Adrenal gland (tissue), 12 donors: Measurements from ENCODE around the gene FAM219B. TPM values are rescaled to one million over a fixed set of nuclear protein-coding genes. Genes with fewer than 3 reads are reported as not detected.

Experiments
- DNase-seq, 7 donors: peaks; one replicate each; pipeline ENCODE4 v3.0.0-alpha.2; 2019 to 2020
- H3K27ac ChIP-seq, 5 donors: fragments of 200-600 bp; sonication (generic) in 4 of 5; 1 replicate in 3 of 5; 2 replicates in 2 of 5; pipeline versions ENCODE4 v1.5.1 to v1.8.0; 2016 to 2020; ENCODE audit warnings: mild to moderate bottlenecking in 1 of 5
- H3K27me3 ChIP-seq: fragments of 200-600 bp; 2 replicates; pipeline ENCODE4 v1.8.0; 2021
- H3K36me3 ChIP-seq, 2 donors: fragments of 200-600 bp; replicated peaks in 1 of 2; 1 replicate in 1 of 2; 2 replicates in 1 of 2; pipeline versions ENCODE4 v1.5.1 to v1.8.0; 2018 to 2022
- H3K4me1 ChIP-seq, 2 donors: fragments of 200-600 bp; replicated peaks in 1 of 2; 1 replicate in 1 of 2; 2 replicates in 1 of 2; pipeline versions ENCODE4 v1.5.1 to v1.8.0; 2018 to 2021
- H3K4me3 ChIP-seq, 4 donors: fragments of 200-600 bp; sonication (generic) in 3 of 4; one replicate each; pipeline ENCODE4 v1.5.1; 2016 to 2018
- H3K9me3 ChIP-seq, 3 donors: fragments of 200-600 bp; sonication (generic) in 1 of 3; replicated peaks in 1 of 3; 1 replicate in 2 of 3; 2 replicates in 1 of 3; pipeline versions ENCODE4 v1.5.1 to v1.8.0; 2016 to 2021
- POLR2A ChIP-seq, 2 donors: fragments of 450-650 bp; IDR thresholded peaks; one replicate each; pipeline ENCODE4 v1.6.1; 2017; ENCODE audit warnings: antibody characterized with exemption in 2 of 2, mild to moderate bottlenecking in 2 of 2, moderate library complexity in 1 of 2
- WGBS, 4 donors: extraction: QIAGEN DNeasy Blood & Tissue Kit in 2 of 4; methylation state at CpG; one replicate each; pipeline versions ENCODE4 v1.1.5 to v1.1.7; 2013 to 2017; 5-methylcytosine and 5-hydroxymethylcytosine counted together
- intact Hi-C, 2 donors: fragments of 100-400 bp; cut with DNase I; formaldehyde crosslinking; loops; one replicate each; pipeline versions ENCODE4 v1.14.1 to v1.15.0; 2022 to 2023
- polyA plus RNA-seq, 3 donors: library from polyadenylated mRNA; stranded (reverse); fragments of 200-250 nt in 2 of 3; fragments of 350-450 nt in 1 of 3; fragmentation: Illumina TruSeq in 1 of 3; extraction: RNeasy Lipid Tissue Mini Kit (QIAGEN cat#74804) in 1 of 3; gene quantifications; one replicate each; pipeline ENCODE4 v1.2.3, GENCODE V29; 2013 to 2014
- total RNA-seq, 9 donors: library from RNA; depleted of rRNA in 4 of 9; stranded (reverse); fragments of >200 nt in 4 of 9; fragments of 120-200 nt in 1 of 9; fragmentation: NEBNext Ultra II Directional in 1 of 9; extraction: Animal tissue kit (Norgen Biotek cat#: 25700) in 1 of 9; gene quantifications; one replicate each; pipeline versions ENCODE4 v1.1.0 to v1.2.4, GENCODE V29; 2013 to 2023
- TF ChIP-seq, protein P1 (sequence below), 6 experiments: fragments of 450-650 bp in 4 of 6; fragments of 200-600 bp in 2 of 6; sonication (generic) in 1 of 6; IDR thresholded peaks; 1 replicate in 5 of 6; 2 replicates in 1 of 6; pipeline versions ENCODE4 v1.5.1 to v1.8.0; 2016 to 2021; ENCODE audit warnings: antibody characterized with exemption in 6 of 6, mild to moderate bottlenecking in 2 of 6, moderate library complexity in 1 of 6
- donor health status: healthy with polysubstance abuse.
- donor health status: Bipolar disorder and iron deficiency.
- donor health status: DM: yes; HTN: yes; CAD: no.
- donor health status: DM: no; HTN: no; CAD: no.
- donor health status: DM: no; HTN: no; CAD: no.
- donor health status: DM: yes; HTN: yes; CAD: no.

FAM219B gene
- total and polyA plus RNA-seq, 12 donors: 44.0 to 112 (median 72.4) TPM

DNA sequence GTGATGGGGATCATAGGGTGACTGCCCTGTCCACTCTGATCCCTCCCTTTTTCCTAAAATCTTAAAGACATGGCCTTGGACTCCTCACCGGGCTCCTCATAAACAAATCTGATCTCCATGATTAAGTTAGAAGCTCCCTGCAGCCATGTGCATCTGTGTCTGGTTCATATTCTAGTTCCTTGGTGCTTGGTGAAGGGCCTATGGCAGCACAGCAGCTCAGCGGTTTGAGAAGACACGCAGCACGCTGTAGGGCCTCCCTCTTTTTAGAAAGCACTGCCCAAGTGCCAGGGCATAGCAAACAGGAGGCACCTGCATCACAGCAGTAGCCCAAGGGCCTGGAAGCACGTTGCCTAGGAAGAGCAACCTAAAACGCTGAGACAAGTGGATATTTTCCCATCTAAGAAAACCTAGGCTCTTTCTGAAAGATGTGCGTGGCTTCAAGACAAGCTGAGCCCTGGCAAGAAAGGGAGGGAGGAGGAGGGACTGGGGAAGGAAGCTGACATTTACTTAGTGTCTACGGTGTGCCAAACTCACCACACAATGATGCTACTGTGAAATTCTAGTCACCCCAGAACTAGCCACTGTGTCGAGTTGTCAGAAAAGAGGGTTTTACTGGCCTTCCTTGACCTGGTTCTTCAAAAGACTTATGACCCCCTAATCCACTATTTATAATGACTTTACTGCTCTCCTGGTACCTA lies 48.8 kb downstream of the FAM219B start:
- WGBS, 4 donors: 70 to 82% (median 75%) methylated on average over 9 of the region's 9 CpGs
- Histone ChIP-seq H3K36me3 (peaks cover 0 to 17% of the 10 kb centered on the region in 2 donors), H3K9me3 (no peaks in the 10 kb centered on the region), H3K27ac (peak overlapping the region in 1 of 5 donors; percentile 7), H3K4me3 (no peak overlapping the region), H3K27me3 (no peaks in the 10 kb centered on the region), H3K4me1 (peaks cover 10 to 26% of the 10 kb centered on the region in 2 donors)
- TF ChIP-seq, protein P1, sequence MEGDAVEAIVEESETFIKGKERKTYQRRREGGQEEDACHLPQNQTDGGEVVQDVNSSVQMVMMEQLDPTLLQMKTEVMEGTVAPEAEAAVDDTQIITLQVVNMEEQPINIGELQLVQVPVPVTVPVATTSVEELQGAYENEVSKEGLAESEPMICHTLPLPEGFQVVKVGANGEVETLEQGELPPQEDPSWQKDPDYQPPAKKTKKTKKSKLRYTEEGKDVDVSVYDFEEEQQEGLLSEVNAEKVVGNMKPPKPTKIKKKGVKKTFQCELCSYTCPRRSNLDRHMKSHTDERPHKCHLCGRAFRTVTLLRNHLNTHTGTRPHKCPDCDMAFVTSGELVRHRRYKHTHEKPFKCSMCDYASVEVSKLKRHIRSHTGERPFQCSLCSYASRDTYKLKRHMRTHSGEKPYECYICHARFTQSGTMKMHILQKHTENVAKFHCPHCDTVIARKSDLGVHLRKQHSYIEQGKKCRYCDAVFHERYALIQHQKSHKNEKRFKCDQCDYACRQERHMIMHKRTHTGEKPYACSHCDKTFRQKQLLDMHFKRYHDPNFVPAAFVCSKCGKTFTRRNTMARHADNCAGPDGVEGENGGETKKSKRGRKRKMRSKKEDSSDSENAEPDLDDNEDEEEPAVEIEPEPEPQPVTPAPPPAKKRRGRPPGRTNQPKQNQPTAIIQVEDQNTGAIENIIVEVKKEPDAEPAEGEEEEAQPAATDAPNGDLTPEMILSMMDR (IDR thresholded peaks at IDR 0.05): no peak
- DNase-seq: no peak
- intact Hi-C loops: no loop called here

DNA sequence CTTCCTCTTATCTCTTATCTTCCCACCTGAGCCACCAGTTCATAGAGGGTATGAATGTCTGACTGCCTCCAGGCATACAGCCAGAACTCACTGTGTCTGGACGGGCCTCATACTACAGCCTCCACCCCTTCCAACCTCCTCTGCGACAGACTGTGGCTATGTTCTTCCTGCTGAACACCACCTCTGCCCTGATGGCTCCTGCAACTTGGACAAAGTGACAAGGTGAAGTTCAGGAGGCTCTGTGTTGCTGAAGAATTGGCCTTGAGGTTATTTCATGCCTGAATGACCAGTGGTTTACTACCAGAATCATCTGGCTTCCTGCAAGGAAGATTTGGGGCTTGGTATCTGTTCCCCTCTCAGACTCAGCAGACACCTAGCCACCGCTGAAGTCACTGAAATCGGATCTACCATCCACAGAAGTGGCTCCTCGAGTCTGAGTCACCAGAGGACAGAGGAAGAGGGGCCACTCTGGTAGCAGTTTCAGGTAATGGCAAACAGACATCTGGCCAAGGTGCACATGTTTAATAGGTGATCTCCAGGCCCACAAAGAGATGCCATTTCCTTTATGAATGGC lies 49.5 kb downstream of the FAM219B start:
- peak in 1 of 7 donors; percentile 24 for DNase-seq
- WGBS, 4 donors: 17 to 49% (median 37%) methylated on average over 2 to 5 of the region's 5 CpGs
- H3K27ac ChIP-seq: peak overlapping the region in 2 of 5 donors; percentile 0 to 34
- H3K9me3 ChIP-seq: no peaks in the 10 kb centered on the region
- H3K36me3 ChIP-seq: peaks cover 0 to 23% of the 10 kb centered on the region in 2 donors
- no peaks in the 10 kb centered on the region for H3K27me3 ChIP-seq
- H3K4me3 ChIP-seq: no peak overlapping the region
- H3K4me1 ChIP-seq: peaks cover 10 to 26% of the 10 kb centered on the region in 2 donors
- TF ChIP-seq POLR2A (IDR thresholded peaks at IDR 0.05): no peak
- TF ChIP-seq, protein P1 (IDR thresholded peaks at IDR 0.05): no peak
- intact Hi-C loops: no loop called here

DNA sequence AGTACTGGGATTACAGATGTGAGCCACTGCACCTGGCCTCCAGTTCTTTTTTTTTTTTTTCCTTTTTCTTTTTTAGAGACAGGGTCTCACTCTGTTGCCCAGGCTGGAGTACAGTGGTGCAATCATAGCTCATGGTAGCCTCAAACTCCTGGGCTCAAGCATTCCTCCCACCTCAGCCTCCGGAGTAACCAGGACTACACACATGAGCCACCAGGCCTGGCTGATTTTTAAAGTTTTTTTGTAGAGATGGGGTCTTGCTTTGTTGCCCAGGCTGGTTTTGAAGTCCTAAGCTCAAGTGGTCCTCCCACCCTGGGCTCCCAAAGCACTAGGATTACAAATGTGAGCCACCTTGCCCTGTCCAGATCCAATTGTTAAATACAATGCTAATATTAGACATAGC lies 50.1 kb downstream of the FAM219B start:
- intact Hi-C loops: no loop called here

DNA sequence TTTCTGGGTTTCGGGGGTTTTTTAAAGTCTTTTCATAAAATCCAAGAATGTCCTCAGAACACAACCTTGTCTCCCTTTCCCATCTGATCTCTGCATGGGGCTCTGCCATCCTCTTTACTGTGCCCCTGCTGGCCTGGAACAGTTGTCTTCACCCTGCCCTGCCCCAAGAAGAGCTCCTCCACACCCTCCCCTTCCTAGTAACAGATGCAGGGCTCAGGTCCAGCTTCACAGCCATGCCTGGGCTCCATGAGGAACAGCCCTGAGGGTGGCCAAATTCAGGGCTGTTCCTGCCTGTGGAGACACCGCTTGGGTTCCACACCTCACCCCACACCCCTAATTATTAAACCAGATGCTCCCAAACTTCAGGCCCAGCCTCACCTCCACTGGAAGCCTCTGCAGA lies 50.8 kb downstream of the FAM219B start:
- H3K36me3 ChIP-seq: peaks cover 0 to 36% of the 10 kb centered on the region in 2 donors
- 86 to 96% (median 89%) methylated on average over 2 of the region's 2 CpGs for WGBS, 4 donors
- no peak for DNase-seq

More for the DNA sequence above, 50.1 kb downstream of the FAM219B start:
- H3K36me3 ChIP-seq: peaks cover 0 to 30% of the 10 kb centered on the region in 2 donors
- no peaks in the 10 kb centered on the region for H3K27me3 ChIP-seq
- DNase-seq: no peak
- peak overlapping the region in 1 of 5 donors; percentile 0 for H3K27ac ChIP-seq
- TF ChIP-seq, protein P1 (IDR thresholded peaks at IDR 0.05): no peak
- TF ChIP-seq POLR2A (IDR thresholded peaks at IDR 0.05): no peak
- 88 to 100% (median 96%) methylated on average over 1 of the region's 1 CpG for WGBS, 4 donors
- H3K4me1 ChIP-seq: peaks cover 10 to 26% of the 10 kb centered on the region in 2 donors
- no peak overlapping the region for H3K4me3 ChIP-seq
- H3K9me3 ChIP-seq: no peaks in the 10 kb centered on the region

More for the DNA sequence above, 50.8 kb downstream of the FAM219B start:
- Histone ChIP-seq H3K9me3 (no peaks in the 10 kb centered on the region), H3K4me3 (no peak overlapping the region), H3K27ac (no peak overlapping the region), H3K4me1 (peaks cover 10 to 26% of the 10 kb centered on the region in 2 donors), H3K27me3 (no peaks in the 10 kb centered on the region)
- TF ChIP-seq, protein P1 (IDR thresholded peaks at IDR 0.05): no peak
- no peak for TF ChIP-seq POLR2A (IDR thresholded peaks at IDR 0.05)
- intact Hi-C loops: no loop called here
